Measurements from ENCODE around the gene AZU1. TPM values are rescaled to one million over a fixed set of nuclear protein-coding genes. Genes with fewer than 3 reads are reported as not detected.

The AZU1 gene
- total RNA-seq, 4 donors from 2014 or later: not detected

GRCh38 chr19:807627-808422 lies 19.8 kb upstream of the AZU1 start:
- Histone ChIP-seq H3K36me3 (peaks cover 0 to 83% of the 10 kb centered on the region in 2 donors), H3K27me3 (no peaks in the 10 kb centered on the region), H3K4me1 (peaks cover 7 to 11% of the 10 kb centered on the region in 2 donors), H3K27ac (no peak overlapping the region), H3K4me3 (no peak overlapping the region), H3K9me3 (no peaks in the 10 kb centered on the region)
- in situ Hi-C loops (cut with MboI; ENCODE audit: low sequenced_read_pairs in 4 of 4) (no loop called here), intact Hi-C loops (cut with DNase I; ENCODE audit: low total_unique reads) (no loop called here)
- TF ChIP-seq CTCF (IDR thresholded peaks at IDR 0.05 in 4 of 5, conservative IDR thresholded peaks at IDR 0.05 in 1 of 5): no peak
- no peak for TF ChIP-seq POLR2A (IDR thresholded peaks at IDR 0.05)
- DNase-seq (no peak), ATAC-seq (no peak)

- no peak for TF ChIP-seq POLR2A (IDR thresholded peaks at IDR 0.05)
- no peak for TF ChIP-seq CTCF (IDR thresholded peaks at IDR 0.05 in 4 of 5, conservative IDR thresholded peaks at IDR 0.05 in 1 of 5)
- Histone ChIP-seq H3K4me1 (peaks cover under 1 to 6% of the 10 kb centered on the region in 2 donors), H3K9me3 (no peaks in the 10 kb centered on the region), H3K27me3 (no peaks in the 10 kb centered on the region), H3K4me3 (no peak overlapping the region), H3K36me3 (peaks cover 0 to 83% of the 10 kb centered on the region in 2 donors), H3K27ac (no peak overlapping the region)
- intact Hi-C loops (cut with DNase I; ENCODE audit: low total_unique reads) (no loop called here), in situ Hi-C loops (cut with MboI; ENCODE audit: low sequenced_read_pairs in 4 of 4) (no loop called here)
- no peak for ATAC-seq
- no peak for DNase-seq
These were observed 19.2 kb upstream of the AZU1 start for GRCh38 chr19:808423-808775.

- TF ChIP-seq CTCF (IDR thresholded peaks at IDR 0.05 in 4 of 5, conservative IDR thresholded peaks at IDR 0.05 in 1 of 5) (no peak), POLR2A (IDR thresholded peaks at IDR 0.05) (no peak)
- no peaks in the 10 kb centered on the region for H3K27me3 ChIP-seq
- H3K36me3 ChIP-seq: peaks cover 0 to 67% of the 10 kb centered on the region in 2 donors
- no peaks in the 10 kb centered on the region for H3K4me1 ChIP-seq
- in situ Hi-C loops (cut with MboI; ENCODE audit: low sequenced_read_pairs in 4 of 4) (no loop called here), intact Hi-C loops (cut with DNase I; ENCODE audit: low total_unique reads) (no loop called here)
- H3K9me3 ChIP-seq: no peaks in the 10 kb centered on the region
- DNase-seq: no peak
- H3K4me3 ChIP-seq: no peak overlapping the region
- no peak overlapping the region for H3K27ac ChIP-seq
- ATAC-seq: no peak
These were observed 17.4 kb upstream of the AZU1 start for GRCh38 chr19:810077-810855.

- no peak for TF ChIP-seq POLR2A (IDR thresholded peaks at IDR 0.05)
- no peak for TF ChIP-seq CTCF (IDR thresholded peaks at IDR 0.05 in 4 of 5, conservative IDR thresholded peaks at IDR 0.05 in 1 of 5)
- H3K9me3 ChIP-seq: no peaks in the 10 kb centered on the region
- peaks cover 0 to 61% of the 10 kb centered on the region in 2 donors for H3K36me3 ChIP-seq
- no peak for ATAC-seq
- H3K4me1 ChIP-seq: no peaks in the 10 kb centered on the region
- DNase-seq: no peak
- no peak overlapping the region for H3K27ac ChIP-seq
- in situ Hi-C loops (cut with MboI; ENCODE audit: low sequenced_read_pairs in 4 of 4): no loop called here
- intact Hi-C loops (cut with DNase I; ENCODE audit: low total_unique reads): no loop called here
- no peak overlapping the region for H3K4me3 ChIP-seq
- no peaks in the 10 kb centered on the region for H3K27me3 ChIP-seq
These were observed 16.7 kb upstream of the AZU1 start for GRCh38 chr19:810883-811489.

Measured in gastrocnemius medialis (tissue), 4 donors.